ENCODE measurements around the gene TNFSF15. TPM values are rescaled to one million over a fixed set of nuclear protein-coding genes. Genes with fewer than 3 reads are reported as not detected.

The TNFSF15 gene
- total RNA-seq (not detected), polyA plus RNA-seq (not detected)

- peak within 1 kb of the TSS in 1 of 3 donors; percentile 43 for H3K27ac Mint-ChIP-seq
- Histone ChIP-seq H3K27ac (ENCODE audit: insufficient read depth, low read length, poor library complexity, severe bottlenecking) (no peak within 1 kb of the TSS), H3K27me3 (ENCODE audit: control insufficient read depth, insufficient read depth, low read length) (no peaks in the 10 kb centered on the region), H3K9me3 (ENCODE audit: control insufficient read depth in 2 of 2, low read length in 2 of 2) (no peaks in the 10 kb centered on the region), H3K36me3 (ENCODE audit: control insufficient read depth, insufficient read depth, low read length) (no peaks in the 10 kb centered on the region), H3K4me1 (ENCODE audit: control insufficient read depth, insufficient read depth, low read length, poor library complexity, severe bottlenecking) (peaks cover 16% of the 10 kb centered on the region), H3K4me3 (ENCODE audit: low read depth, low read length) (peak within 1 kb of the TSS; percentile 65)
- peak within 1 kb of the TSS in 3 of 4 donors; percentile 21 to 68 (median 66) for H3K4me3 Mint-ChIP-seq
- peaks cover 20% of the 10 kb centered on the region for H3K27me3 Mint-ChIP-seq
- peak in 1 of 3 donors; percentile 45 for DNase-seq
- H3K36me3 Mint-ChIP-seq: no peaks in the 10 kb centered on the region
- H3K9me3 Mint-ChIP-seq: no peaks in the 10 kb centered on the region
- peaks cover 16 to 29% (median 20%) of the 10 kb centered on the region in 4 donors for H3K4me1 Mint-ChIP-seq
- peak; percentile 46 to 55 for ATAC-seq (ENCODE audit: low read depth in 2 of 2)
Measured at GRCh38 chr9:114805670-114806525, at the start of gene TNFSF15. TNFSF15 (minus strand) TSS chr9:114806039; CDS start chr9:114806012, 27 bp downstream.

- H3K36me3 ChIP-seq (ENCODE audit: control insufficient read depth, insufficient read depth, low read length): no peaks in the 10 kb centered on the region
- no peak overlapping the region for H3K27ac ChIP-seq (ENCODE audit: insufficient read depth, low read length, poor library complexity, severe bottlenecking)
- no peak for ATAC-seq (ENCODE audit: low read depth in 2 of 2)
- Mint-ChIP-seq H3K27ac (no peak overlapping the region), H3K9me3 (peaks cover 0 to 10% (median 2%) of the 10 kb centered on the region in 7 donors), H3K4me3 (no peak overlapping the region), H3K27me3 (peaks cover 36% of the 10 kb centered on the region), H3K36me3 (no peaks in the 10 kb centered on the region), H3K4me1 (peaks cover 5 to 14% (median 8%) of the 10 kb centered on the region in 4 donors)
- peaks cover 8% of the 10 kb centered on the region for H3K27me3 ChIP-seq (ENCODE audit: control insufficient read depth, insufficient read depth, low read length)
- no peaks in the 10 kb centered on the region for H3K9me3 ChIP-seq (ENCODE audit: control insufficient read depth in 2 of 2, low read length in 2 of 2)
- no peak overlapping the region for H3K4me3 ChIP-seq (ENCODE audit: low read depth, low read length)
- no peak for DNase-seq
- no peaks in the 10 kb centered on the region for H3K4me1 ChIP-seq (ENCODE audit: control insufficient read depth, insufficient read depth, low read length, poor library complexity, severe bottlenecking)
Measured at GRCh38 chr9:114855488-114855887, 49.6 kb upstream of the TNFSF15 start.

- H3K4me3 Mint-ChIP-seq: no peak overlapping the region
- H3K27me3 Mint-ChIP-seq: peaks cover 33% of the 10 kb centered on the region
- no peak for DNase-seq
- H3K36me3 ChIP-seq (ENCODE audit: control insufficient read depth, insufficient read depth, low read length): no peaks in the 10 kb centered on the region
- no peaks in the 10 kb centered on the region for H3K4me1 ChIP-seq (ENCODE audit: control insufficient read depth, insufficient read depth, low read length, poor library complexity, severe bottlenecking)
- peaks cover 0 to 10% (median 2%) of the 10 kb centered on the region in 7 donors for H3K9me3 Mint-ChIP-seq
- no peak overlapping the region for H3K4me3 ChIP-seq (ENCODE audit: low read depth, low read length)
- no peak for ATAC-seq (ENCODE audit: low read depth in 2 of 2)
- no peak overlapping the region for H3K27ac ChIP-seq (ENCODE audit: insufficient read depth, low read length, poor library complexity, severe bottlenecking)
- H3K27ac Mint-ChIP-seq: no peak overlapping the region
- peaks cover 5 to 14% (median 8%) of the 10 kb centered on the region in 4 donors for H3K4me1 Mint-ChIP-seq
- peaks cover 8% of the 10 kb centered on the region for H3K27me3 ChIP-seq (ENCODE audit: control insufficient read depth, insufficient read depth, low read length)
- H3K36me3 Mint-ChIP-seq: no peaks in the 10 kb centered on the region
- no peaks in the 10 kb centered on the region for H3K9me3 ChIP-seq (ENCODE audit: control insufficient read depth in 2 of 2, low read length in 2 of 2)
Measured at GRCh38 chr9:114854736-114855355, 49.0 kb upstream of the TNFSF15 start.

- Mint-ChIP-seq H3K27me3 (peaks cover 22% of the 10 kb centered on the region), H3K4me3 (no peak overlapping the region), H3K36me3 (no peaks in the 10 kb centered on the region), H3K9me3 (peaks cover 0 to 5% (median 0%) of the 10 kb centered on the region in 7 donors), H3K27ac (no peak overlapping the region), H3K4me1 (peaks cover 0 to 14% (median 8%) of the 10 kb centered on the region in 4 donors)
- DNase-seq: no peak
- Histone ChIP-seq H3K4me3 (ENCODE audit: low read depth, low read length) (no peak overlapping the region), H3K27ac (ENCODE audit: insufficient read depth, low read length, poor library complexity, severe bottlenecking) (no peak overlapping the region), H3K9me3 (ENCODE audit: control insufficient read depth in 2 of 2, low read length in 2 of 2) (no peaks in the 10 kb centered on the region), H3K27me3 (ENCODE audit: control insufficient read depth, insufficient read depth, low read length) (peaks cover 1% of the 10 kb centered on the region), H3K36me3 (ENCODE audit: control insufficient read depth, insufficient read depth, low read length) (no peaks in the 10 kb centered on the region), H3K4me1 (ENCODE audit: control insufficient read depth, insufficient read depth, low read length, poor library complexity, severe bottlenecking) (no peaks in the 10 kb centered on the region)
- ATAC-seq (ENCODE audit: low read depth in 2 of 2): no peak
Measured at GRCh38 chr9:114853071-114853855, 47.4 kb upstream of the TNFSF15 start.

- no peak for ATAC-seq (ENCODE audit: low read depth in 2 of 2)
Measured at GRCh38 chr9:114852050-114852594, 46.3 kb upstream of the TNFSF15 start.

GRCh38 chr9:114851306-114851705 lies 45.5 kb upstream of the TNFSF15 start:
- Mint-ChIP-seq H3K9me3 (peaks cover 0 to 5% (median 0%) of the 10 kb centered on the region in 7 donors), H3K27ac (peak overlapping the region in 2 of 3 donors; percentile 5 to 42), H3K27me3 (peaks cover 12% of the 10 kb centered on the region), H3K4me3 (no peak overlapping the region), H3K36me3 (no peaks in the 10 kb centered on the region), H3K4me1 (peaks cover 0 to 14% (median 8%) of the 10 kb centered on the region in 4 donors)
- H3K27ac ChIP-seq (ENCODE audit: insufficient read depth, low read length, poor library complexity, severe bottlenecking): no peak overlapping the region
- H3K36me3 ChIP-seq (ENCODE audit: control insufficient read depth, insufficient read depth, low read length): no peaks in the 10 kb centered on the region
- no peak overlapping the region for H3K4me3 ChIP-seq (ENCODE audit: low read depth, low read length)
- H3K27me3 ChIP-seq (ENCODE audit: control insufficient read depth, insufficient read depth, low read length): peaks cover 1% of the 10 kb centered on the region
- no peaks in the 10 kb centered on the region for H3K9me3 ChIP-seq (ENCODE audit: control insufficient read depth in 2 of 2, low read length in 2 of 2)
- DNase-seq (no peak), ATAC-seq (ENCODE audit: low read depth in 2 of 2) (no peak)
- H3K4me1 ChIP-seq (ENCODE audit: control insufficient read depth, insufficient read depth, low read length, poor library complexity, severe bottlenecking): no peaks in the 10 kb centered on the region

More at GRCh38 chr9:114852050-114852594, 46.3 kb upstream of the TNFSF15 start:
- Histone ChIP-seq H3K36me3 (ENCODE audit: control insufficient read depth, insufficient read depth, low read length) (no peaks in the 10 kb centered on the region), H3K4me1 (ENCODE audit: control insufficient read depth, insufficient read depth, low read length, poor library complexity, severe bottlenecking) (no peaks in the 10 kb centered on the region), H3K4me3 (ENCODE audit: low read depth, low read length) (no peak overlapping the region), H3K9me3 (ENCODE audit: control insufficient read depth in 2 of 2, low read length in 2 of 2) (no peaks in the 10 kb centered on the region), H3K27me3 (ENCODE audit: control insufficient read depth, insufficient read depth, low read length) (peaks cover 1% of the 10 kb centered on the region), H3K27ac (ENCODE audit: insufficient read depth, low read length, poor library complexity, severe bottlenecking) (no peak overlapping the region)
- Mint-ChIP-seq H3K36me3 (no peaks in the 10 kb centered on the region), H3K9me3 (peaks cover 0 to 5% (median 0%) of the 10 kb centered on the region in 7 donors), H3K27ac (peak overlapping the region in 1 of 3 donors; percentile 5), H3K27me3 (peaks cover 14% of the 10 kb centered on the region), H3K4me1 (peaks cover 0 to 14% (median 8%) of the 10 kb centered on the region in 4 donors), H3K4me3 (no peak overlapping the region)
- no peak for DNase-seq

- peaks cover 0 to 5% (median 0%) of the 10 kb centered on the region in 7 donors for H3K9me3 Mint-ChIP-seq
- H3K27me3 ChIP-seq (ENCODE audit: control insufficient read depth, insufficient read depth, low read length): peaks cover 1% of the 10 kb centered on the region
- peaks cover 8% of the 10 kb centered on the region for H3K27me3 Mint-ChIP-seq
- no peak overlapping the region for H3K4me3 Mint-ChIP-seq
- no peak overlapping the region for H3K4me3 ChIP-seq (ENCODE audit: low read depth, low read length)
- peaks cover 0 to 14% (median 8%) of the 10 kb centered on the region in 4 donors for H3K4me1 Mint-ChIP-seq
- no peaks in the 10 kb centered on the region for H3K36me3 Mint-ChIP-seq
- no peaks in the 10 kb centered on the region for H3K9me3 ChIP-seq (ENCODE audit: control insufficient read depth in 2 of 2, low read length in 2 of 2)
- H3K27ac ChIP-seq (ENCODE audit: insufficient read depth, low read length, poor library complexity, severe bottlenecking): no peak overlapping the region
- peak overlapping the region in 1 of 3 donors; percentile 5 for H3K27ac Mint-ChIP-seq
- H3K4me1 ChIP-seq (ENCODE audit: control insufficient read depth, insufficient read depth, low read length, poor library complexity, severe bottlenecking): no peaks in the 10 kb centered on the region
- no peaks in the 10 kb centered on the region for H3K36me3 ChIP-seq (ENCODE audit: control insufficient read depth, insufficient read depth, low read length)
- ATAC-seq (ENCODE audit: low read depth in 2 of 2) (no peak), DNase-seq (no peak)
Measured at GRCh38 chr9:114850871-114851270, 45.0 kb upstream of the TNFSF15 start.
